NOMO-1 treated with DMSO at 0.1 percent for 48 hours (cell line): ENCODE measurements around the gene AATK.

Source experiments
- DNase-seq: peaks from one replicate; lab custom pipeline; 2025; ENCODE audit not compliant: unreplicated experiment; lab: John Stamatoyannopoulos, UW

AATK gene

DNA sequence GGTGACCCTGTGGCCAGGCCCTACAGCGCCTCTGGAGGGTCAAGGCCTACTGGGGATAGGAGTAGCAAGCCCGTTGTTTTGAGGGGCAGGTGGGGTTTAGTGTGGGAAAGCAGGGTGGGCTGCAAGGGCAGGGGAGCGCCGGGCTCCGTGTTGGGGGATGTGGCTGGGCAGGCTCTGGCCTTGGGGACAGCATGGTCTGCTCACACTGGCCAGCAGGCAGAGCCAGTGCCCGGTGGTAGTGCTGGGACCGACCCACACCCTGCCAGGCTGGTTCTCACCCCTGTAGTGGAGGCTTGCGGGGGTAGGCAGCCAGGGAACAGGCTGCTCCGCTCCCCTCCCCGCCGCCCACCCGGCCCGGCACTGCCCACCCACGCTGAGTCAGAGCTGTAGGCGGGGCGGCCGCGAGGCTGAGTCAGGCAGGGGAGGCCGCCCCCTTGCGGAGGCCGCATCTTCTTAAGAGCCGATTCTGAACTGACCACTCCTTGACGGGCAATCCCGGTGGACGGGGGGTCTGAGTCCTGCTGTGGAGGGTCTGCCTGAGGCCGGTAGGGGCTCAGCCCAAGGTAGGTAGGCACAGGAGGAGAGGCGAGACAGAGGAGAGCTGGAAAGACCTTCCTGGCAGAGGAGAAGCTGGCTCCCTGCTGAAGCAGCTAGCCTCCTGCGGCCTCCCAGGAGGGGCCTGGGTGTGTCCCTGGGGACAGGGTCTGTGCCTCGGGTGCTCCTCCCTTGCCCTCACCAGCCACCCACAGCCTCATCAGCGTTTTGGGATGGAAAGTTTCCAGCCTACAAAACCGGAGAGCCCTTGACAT is 68.7 kb downstream of the AATK start:
- peak; percentile 33 for DNase-seq

DNA sequence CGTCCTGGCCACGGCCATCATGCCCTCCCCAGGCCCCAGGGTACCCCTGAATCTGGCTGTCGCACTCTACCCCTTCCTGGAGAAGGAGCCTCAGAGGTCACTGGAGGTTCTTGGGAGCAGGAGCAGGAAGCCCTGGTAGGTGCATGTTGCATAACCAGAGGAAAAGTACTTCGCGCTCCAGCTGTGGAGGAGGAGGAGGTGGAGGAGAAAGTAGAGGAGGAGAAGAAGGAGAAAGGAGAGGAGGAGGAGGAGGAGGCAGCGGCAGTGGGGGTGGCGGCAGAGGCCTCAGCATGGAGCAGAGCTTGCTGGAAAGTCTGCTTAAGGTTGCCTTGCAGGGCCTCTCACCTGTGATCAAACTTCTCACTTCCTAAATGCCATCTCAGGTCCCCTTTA is 69.3 kb downstream of the AATK start:
- no peak for DNase-seq

DNA sequence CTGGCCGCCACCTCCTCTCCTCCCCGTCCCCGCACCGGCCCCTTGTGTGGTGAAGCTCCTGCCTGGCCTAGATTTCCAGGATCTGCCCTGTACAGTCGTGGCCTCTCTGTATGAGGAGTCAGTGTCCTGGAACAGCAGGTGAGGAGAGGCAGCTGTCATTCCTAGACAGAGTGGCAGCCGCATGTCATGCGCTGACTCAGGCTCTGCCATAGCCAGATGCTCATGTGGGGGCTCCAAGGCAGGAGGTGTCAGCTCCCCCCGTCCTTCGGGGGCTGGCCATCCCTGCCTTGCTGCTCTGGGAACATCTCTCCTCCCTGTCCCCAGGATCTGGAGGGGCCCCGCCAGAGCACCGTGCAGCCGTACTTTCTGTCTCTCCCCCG is 70.6 kb downstream of the AATK start:
- no peak for DNase-seq

DNA sequence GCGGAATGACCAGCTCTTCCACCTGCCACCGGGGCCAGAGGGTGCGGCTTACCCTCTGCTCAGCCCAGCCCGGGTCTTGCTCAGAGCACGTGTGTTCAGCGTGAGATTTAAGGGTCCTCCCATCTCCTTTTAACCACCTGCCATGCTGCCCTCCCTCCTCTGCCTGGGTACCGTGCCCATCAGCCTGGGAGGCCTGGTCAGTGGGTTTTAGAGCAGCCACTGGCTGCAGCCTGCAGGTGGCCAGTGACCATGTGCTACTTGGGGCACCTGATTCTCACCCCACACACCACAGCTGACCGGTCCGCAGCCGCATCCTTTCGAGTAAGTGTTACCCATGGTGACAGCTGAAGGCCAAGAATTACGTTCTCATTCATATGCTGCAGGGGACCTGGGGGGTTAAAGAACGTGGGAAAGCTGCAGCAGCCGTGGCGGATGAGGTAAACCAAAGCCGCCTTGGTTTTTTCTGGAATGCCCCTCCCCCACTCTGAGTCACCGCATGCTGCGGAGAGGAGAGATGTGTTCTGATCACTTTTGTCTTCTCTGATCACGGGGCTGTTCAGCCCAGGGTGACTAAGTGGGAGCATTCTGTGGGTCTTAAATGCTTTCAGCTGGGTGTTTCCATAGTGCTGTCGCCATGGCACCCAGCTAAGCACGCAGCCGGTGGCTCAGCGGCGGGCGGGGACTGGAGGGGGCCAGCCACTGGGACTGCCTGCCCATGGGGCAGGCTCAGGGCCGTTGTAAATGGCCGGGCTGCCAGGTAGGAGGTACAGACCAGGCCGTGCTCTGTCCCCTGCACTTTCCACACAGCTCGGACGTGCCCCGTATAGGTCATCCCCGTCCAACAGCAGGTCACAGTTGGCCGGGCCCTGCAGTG is 71.3 kb downstream of the AATK start:
- peak; percentile 81 for DNase-seq

DNA sequence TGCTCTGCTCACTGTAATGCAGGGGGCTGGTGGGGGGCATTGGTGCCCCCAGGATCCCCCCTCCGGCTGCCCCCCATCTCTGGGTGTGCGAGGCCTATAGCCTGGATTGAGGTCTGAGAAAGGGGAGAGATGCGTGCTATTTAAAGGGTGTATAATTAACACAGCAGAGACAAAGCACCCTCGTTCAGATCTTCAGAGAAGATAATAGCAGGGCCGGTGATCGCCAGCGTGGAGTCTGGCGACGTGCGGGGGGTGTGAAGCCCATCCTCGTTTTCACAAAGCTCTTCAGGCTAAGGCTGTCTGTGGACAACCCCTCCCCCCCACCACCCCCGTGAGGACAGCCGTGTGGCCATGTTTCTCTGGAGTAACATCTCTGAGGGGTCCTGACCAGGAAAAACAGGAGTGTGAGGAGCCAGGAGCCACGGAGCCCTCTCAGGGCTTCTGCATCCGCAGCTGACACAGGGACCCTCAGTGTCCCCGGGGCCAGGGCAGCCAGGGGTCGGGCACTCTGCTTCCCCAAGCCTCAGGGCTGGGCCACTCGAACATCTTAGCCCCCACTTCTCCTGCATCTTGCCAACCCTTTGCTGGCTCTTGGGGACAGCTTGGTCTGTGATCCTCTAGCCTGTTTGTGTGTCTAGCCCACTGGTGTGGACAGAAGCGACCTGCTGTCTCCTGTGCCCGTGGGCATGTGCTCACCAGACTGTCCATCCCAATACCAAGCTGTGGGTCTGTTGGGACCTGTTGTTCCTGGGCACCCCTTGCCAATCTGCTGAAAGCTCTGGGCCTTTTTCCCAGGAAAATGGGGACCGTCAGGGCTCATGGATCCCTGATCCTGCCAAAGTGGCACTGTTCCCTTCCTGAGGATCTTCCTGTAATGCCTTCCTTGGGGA is 72.2 kb downstream of the AATK start:
- DNase-seq = no peak

DNA sequence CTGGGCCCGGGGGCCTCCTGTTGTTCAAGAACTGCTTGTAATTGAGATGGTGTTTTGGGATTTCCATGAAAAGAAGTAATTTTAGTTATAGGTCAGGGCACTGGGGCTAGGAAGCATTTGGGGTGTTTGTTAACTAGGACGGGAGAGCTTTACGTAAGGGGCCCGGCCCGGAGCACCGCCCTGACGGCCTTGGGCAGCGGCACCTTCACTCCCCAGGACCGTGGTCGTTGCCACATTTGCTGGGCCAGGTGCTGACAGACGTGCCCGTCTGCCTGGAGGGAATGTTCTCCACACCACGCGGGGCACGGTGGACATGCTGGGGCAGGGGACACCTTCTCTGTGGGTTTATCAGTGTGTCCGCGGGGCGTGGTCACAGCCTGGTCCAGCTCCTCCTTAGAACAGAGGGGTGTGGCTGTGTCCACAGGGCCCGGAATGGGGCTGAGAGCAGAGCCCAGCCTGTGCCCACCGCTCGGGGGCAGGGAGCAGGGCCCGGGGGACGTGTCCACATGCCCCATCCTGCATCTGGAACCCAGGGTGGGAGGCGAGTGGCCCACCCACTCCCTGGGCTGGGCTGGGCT is 73.4 kb downstream of the AATK start:
- DNase-seq = no peak

DNA sequence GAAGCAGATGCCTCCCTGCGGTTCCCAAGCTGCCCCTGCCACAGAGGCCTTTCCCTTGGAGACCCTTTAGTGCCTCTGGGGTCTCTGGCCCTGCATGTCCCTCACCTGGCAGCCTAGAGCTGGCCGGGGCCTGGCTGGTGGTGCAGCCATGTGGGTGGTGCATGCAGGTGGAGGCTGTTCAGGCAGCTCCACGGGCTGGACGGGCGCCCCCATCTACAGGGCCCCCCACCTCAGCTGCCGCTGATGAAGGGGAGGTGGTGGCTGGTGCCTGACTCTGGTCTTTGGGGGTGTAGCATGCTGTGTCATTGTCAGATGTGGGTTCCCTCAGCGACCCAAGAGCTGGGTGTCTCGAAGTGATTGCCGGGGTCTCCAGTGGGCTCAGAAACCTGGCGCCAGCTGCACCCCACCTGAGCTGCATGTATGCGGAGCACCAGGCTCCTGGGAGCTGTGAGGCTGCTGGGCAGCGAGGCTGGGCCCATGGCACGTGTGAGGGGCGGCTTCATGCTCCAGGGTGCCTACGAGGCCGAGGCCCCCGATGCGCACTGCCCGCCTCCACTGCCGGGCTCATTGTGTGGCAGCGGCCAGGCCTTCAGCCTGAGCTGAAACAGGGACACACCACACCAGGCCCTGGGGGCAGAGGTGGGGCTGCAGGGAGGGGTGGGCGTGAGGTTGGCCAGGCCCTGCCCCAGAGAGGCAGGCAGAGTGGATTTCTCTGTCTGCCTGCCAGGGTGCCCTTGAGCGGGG is 74.1 kb downstream of the AATK start:
- DNase-seq = no peak

DNA sequence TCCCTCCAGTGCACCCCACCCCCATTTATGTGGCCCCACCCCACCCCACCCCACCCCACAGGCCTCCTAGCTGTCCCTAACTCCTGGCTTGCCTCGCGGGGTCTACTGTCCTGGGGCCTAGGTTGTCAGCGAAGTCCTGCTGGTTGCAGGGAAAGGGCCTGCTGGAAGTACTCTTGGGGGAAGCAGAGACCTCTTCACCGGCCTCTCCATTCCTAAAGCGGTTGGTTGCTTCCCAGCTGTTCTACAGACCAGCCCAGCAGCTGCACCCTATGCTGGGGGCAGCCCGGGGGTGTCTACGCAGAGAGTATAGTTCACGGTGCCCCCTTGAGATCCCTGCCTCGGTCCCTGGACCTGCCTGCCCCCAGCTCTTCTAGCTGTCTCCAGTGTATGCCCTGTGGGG is 74.9 kb downstream of the AATK start:
- no peak for DNase-seq

DNA sequence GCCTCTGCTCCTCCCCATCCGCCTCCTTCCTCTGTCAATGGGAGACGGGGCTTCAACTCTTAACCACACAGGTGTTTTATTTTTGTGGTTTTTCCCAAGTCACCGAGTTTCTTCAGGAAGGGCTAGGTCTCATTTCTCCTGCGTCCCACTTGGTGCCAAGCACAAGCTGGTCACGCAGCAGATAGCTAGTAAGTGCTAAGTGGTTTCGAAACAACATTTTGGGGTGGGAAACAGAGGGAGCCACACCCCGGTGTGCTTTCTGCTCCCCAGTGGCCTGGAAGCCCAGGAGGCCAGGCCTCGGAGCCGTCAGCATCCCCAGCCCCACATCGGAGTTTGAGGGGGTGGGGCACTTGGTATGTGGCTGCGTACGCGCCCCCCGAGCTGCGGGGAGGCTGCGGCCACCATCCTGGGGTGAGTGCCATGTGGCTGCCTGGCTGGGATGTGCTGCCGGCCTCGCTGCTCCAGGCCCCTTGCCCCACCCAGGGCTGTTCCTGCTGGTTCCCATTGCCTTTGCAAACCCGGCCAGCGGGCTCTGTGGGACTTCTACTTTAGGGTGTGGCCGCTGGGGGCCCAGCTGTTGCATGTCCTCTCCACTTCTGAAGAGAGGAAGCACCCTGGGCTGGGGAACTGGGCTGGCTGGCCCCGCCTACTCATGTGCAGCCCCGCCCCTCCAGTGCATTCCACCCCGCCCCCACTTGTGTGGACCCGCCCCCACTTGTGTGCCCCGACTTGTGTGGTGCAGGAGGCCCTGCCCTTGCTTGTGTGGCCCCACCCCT is 75.5 kb downstream of the AATK start:
- DNase-seq = peak; percentile 81

DNA sequence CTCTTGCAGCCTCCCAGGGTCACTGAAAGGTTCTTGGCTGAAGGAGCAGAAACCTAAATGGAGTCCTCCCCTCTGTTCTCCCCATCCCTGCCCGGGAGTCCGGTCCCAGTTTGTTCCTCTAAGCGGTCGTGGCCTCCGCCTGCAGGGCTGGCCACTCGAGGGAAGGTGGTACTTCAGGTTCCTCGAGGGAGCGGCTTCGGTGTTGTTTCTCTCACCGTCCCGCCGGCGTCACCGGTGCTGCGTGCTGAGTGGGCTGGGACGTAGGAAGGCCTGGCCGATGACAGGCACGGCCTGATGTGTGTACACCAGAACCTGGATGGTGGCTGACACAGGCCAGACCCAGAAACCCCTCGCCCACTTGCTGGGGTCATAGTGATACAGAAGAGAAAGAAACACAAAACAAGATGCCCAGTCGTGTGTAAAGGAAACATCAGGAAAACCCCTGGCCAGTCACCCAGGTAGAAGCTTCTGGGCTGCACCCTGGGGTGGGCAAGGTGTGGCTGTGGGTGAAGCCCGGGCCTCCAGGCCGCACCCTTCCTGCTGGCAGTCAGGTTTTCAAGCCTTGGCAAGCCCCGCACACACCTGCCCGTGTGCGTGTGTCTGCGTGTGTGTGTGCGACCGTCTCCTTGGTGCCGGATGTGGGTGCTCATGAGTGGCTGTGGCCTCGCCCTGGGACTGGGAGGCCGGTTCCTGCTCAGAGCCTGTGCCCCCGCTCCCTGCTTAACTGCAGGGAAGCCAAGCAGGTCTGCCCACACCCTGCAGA is 79.1 kb downstream of the AATK start:
- DNase-seq = no peak

DNA sequence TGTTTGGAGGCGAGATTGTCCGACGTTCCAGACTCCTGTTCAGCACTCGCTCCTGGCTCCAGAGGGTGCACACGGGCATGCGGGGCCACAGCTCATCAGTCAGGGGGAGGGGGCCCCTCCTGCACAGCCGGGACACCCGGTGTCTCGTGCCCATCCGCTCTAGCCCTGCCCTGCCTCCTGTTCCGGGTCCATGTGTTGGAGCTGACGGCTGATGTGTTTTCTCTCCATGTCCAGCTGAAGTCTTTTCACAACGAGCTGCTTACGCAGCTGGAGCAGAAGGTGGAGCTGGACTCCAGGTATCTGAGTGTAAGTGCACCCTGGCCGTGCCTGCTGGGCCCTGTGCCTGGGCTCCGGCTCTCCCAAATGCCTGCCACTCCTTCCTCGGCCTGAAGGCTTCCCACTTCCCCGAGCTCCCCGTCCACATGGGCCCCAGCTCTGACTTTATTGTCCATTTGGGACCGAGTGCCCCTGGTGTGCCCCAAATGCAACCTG is 80.6 kb downstream of the AATK start:
- no peak for DNase-seq

DNA sequence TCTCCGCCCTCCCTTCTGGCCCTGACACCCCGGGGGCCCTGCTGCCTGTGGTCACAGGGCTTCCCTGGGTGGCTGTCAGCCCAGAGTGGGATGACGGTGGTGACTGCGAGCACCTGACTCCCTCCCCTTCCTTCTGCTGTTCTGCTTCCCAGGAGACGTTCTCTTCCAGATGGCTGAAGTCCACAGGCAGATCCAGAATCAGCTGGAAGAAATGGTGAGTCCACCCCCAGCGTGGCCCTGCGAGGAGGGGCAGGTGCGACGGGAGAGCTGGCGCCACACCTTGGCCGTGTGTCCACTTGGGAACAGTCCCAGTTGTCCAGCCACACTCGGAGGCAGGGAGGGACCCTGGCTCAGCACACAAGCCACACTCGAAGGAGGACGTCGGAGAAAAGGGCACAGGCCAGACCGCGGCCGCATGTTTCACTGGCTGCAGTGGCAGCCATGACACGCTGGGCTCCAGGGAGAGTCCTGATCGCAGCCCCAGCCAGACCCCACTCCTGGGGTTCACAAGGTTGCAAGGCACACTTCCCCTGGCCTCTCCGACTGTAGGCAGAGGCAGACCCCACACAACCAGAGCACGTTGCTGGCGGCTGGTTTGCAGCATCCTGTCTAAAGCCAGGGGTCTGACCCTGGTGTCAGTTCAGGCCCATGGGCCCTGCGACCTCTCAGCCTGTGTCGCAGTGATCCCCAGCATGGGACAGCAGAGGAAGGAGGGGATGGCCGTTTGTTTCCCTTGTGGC is 81.2 kb downstream of the AATK start:
- DNase-seq = no peak

DNA sequence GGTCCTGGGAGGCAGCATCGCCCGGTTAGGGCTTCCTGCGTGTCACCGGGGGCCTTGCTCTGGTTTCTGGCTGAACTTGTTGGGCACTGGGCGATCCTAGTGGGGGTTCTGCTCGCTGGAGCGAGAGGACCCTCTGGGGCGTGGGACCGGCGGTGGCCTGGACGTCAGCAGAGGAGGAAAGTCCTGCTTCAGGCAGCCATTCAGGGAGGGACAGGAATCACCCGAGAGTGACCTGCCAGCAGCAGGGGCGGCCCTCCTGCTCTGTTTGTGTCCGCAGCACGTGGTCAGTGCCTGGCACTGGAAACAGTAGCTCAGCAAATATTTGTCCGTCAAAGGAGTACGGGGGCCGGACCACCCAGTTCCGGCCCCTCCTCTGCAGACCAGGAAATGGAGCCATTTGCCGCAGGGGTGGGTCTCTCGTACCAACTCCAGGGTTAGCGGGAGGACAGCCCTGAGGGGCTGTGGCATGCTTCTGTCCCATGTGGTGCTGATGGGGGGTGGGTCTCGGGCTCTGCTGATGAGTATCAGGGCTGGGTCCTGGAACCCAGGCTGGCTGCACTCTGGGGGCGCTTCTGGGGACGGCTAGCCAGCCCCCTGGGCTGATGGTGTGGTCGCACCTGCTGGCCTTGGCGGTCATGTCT is 82.8 kb downstream of the AATK start:
- no peak for DNase-seq

DNA sequence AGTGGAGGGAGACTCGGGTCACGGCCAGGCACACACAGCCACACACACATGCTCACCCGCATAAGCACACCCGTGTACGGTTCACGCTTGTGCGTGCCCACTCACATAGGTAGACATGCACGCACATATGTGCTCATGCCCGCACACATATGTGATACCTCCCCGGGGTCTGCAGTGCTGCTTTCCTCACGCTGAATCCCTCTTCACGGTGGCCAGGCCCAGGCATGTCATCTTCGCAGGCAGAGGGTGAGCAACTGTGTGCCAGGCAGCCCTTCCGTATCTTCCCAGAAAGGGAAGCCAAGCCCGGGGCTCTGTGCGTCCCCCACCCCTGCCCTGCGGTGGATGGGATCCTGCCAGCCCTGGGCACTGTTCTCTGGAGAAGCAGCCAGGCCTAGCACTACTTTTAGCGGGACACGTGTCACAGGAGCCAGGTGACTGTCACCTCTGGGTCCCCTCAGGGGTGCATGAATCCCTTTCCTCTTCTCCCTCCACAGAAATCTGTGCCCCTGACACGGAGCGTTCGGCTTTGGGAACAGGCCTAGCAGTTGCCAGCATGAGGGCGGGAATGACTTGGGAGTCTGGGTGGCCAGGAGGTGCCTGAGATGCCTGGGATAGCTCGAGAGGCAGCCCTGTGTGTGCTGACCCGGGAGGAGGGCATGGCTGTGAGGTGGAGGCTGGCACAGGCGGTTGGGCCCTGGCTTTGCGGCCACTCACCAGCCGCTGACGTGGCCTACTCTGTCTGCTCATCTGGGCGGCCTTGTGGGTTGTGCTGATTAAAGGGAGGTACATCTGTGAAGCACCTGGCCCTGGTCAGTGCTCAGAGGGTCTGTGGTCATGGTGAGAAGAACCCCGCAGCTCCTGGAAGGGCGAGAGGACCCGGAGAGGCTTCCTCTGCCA is 83.6 kb downstream of the AATK start:
- DNase-seq = no peak

DNA sequence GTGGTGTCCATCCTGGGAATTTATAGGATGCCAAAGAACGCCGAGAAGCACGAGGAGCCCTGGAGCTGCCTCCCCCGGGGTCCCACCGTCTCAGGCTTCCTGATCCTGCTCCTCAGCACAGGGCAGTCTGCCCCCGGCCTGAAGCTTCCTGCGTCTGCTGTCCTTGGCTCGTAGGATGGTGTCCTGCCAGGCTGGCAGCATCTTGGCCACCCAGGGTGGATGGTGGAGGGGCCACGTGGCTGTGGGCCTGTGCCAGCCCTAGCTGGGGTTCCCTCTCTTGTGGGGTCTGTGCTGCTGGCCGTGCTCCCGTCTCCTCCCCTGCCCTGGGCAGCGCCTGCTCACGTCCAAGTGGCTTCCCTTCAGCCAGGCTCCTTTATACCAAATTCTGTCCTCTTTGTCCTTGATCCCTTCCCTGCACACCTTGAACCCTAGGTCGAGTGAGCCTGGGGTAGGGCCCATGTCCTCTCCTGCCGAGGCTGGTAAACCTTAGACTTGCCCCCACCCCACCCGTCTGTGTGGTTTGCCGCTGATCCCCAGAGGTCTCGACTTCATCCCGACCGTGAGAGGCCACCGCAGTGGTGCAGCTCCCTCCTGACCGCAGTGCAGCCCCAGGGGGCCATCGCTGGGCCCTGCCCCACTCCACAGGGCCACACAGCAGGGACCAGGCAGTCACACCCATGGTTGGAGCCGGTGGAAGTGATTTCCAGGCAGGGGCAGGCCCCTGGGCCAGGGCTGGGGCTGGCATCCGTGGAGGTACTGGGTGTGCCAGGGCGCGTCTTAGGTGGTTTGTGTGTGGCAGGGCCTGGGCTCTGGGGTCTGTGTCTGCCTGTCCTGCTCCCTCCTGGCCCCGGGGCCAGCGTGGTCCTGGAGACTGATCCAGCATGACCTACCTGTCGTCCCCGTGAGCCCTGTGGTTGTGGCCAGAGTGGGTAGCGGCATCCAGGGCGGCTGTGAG is 84.5 kb downstream of the AATK start:
- no peak for DNase-seq
